Esophagus muscularis mucosa (tissue), 4 donors: ENCODE data around the gene USP15. TPM values are rescaled to one million over a fixed set of nuclear protein-coding genes. Genes with fewer than 3 reads are reported as not detected.

Experiments
- DNase-seq: peaks from one replicate; pipeline ENCODE4 v3.0.0-alpha.2; 2017; ENCODE audit errors: extremely low spot score
- H3K27ac ChIP-seq, 4 donors: fragments of 200-600 bp; sonication (generic); replicated peaks in 1 of 4; 1 replicate in 3 of 4; 2 replicates in 1 of 4; pipeline ENCODE4 v1.5.1; 2016 to 2019; ENCODE audit warnings: mild to moderate bottlenecking in 1 of 4
- H3K27me3 ChIP-seq, 4 donors: fragments of 200-600 bp; sonication (generic); one replicate each; pipeline versions ENCODE4 v1.5.1 to v1.6.0; 2016 to 2019
- H3K36me3 ChIP-seq, 4 donors: fragments of 200-600 bp; sonication (generic); one replicate each; pipeline ENCODE4 v1.5.1; 2016 to 2019
- H3K4me1 ChIP-seq, 4 donors: fragments of 200-600 bp; sonication (generic); one replicate each; pipeline ENCODE4 v1.5.1; 2016 to 2019
- H3K4me3 ChIP-seq, 4 donors: fragments of 200-600 bp; sonication (generic); 1 replicate in 2 of 4; 2 replicates in 2 of 4; pipeline ENCODE4 v1.5.1; 2016 to 2019; ENCODE audit warnings: mild to moderate bottlenecking in 4 of 4, moderate library complexity in 1 of 4
- H3K9me3 ChIP-seq, 4 donors: fragments of 200-600 bp; sonication (generic); 1 replicate in 3 of 4; 2 replicates in 1 of 4; pipeline ENCODE4 v1.5.1; 2016 to 2019
- CTCF ChIP-seq, 3 experiments: fragments of 200-600 bp in 2 of 3; fragments of 450-650 bp in 1 of 3; sonication (generic) in 2 of 3; IDR thresholded peaks; one replicate each; pipeline ENCODE4 v1.5.1; 2017 to 2019; ENCODE audit warnings: antibody characterized with exemption in 3 of 3, mild to moderate bottlenecking in 2 of 3, moderate library complexity in 1 of 3
- EP300 ChIP-seq: sonication (generic); formaldehyde crosslinking; IDR thresholded peaks from one replicate; pipeline ENCODE4 v1.6.1; 2017; ENCODE audit warnings: antibody characterized with exemption
- POLR2A ChIP-seq: fragments of 450-650 bp; IDR thresholded peaks from one replicate; pipeline ENCODE4 v1.6.1; 2017; ENCODE audit warnings: antibody characterized with exemption, moderate library complexity, mild to moderate bottlenecking, low read depth
- POLR2AphosphoS5 ChIP-seq, 2 donors: sonication (generic); formaldehyde crosslinking; IDR thresholded peaks; one replicate each; pipeline ENCODE4 v1.6.1; 2017; ENCODE audit warnings: antibody characterized with exemption in 2 of 2
- WGBS: methylation state at CpG from one replicate; pipeline ENCODE4 v1.1.5; 2018; 5-methylcytosine and 5-hydroxymethylcytosine counted together
- intact Hi-C: fragments of 100-400 bp; cut with DNase I; formaldehyde crosslinking; loops from one replicate; pipeline ENCODE4 v1.15.1; 2023
- total RNA-seq, 4 donors: library from RNA; depleted of rRNA; stranded (reverse); fragments of >200 nt; gene quantifications; one replicate each; pipeline versions ENCODE4 v1.1.0 to v1.2.1, GENCODE V29; 2016

USP15 gene
- total RNA-seq, 4 donors from 2014 or later, result 38.0 to 78.5 (median 49.9) TPM

DNA sequence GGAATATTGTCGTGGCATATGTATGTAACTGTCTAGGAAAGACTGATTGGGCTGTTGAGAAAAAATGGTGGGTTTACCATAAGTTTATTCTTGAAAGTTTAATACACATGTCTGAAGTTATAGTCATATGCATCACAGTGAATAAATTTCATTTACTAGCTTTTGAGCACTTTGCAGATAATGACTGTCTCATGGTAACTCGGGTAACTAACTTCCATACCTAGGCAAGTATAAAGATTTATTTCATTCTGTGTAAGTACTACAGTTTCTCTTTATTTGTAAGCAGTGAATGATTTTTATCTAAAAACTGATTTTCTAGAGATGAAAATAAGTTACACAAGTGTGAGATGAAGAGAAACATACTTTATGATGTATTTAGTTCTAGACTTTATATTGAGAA, 3.0 kb downstream of the USP15 start:
- peaks cover 48 to 74% (median 71%) of the 10 kb centered on the region in 4 donors for H3K4me1 ChIP-seq
- no peaks in the 10 kb centered on the region for H3K27me3 ChIP-seq
- WGBS, result 82% methylated on average over 2 of the region's 2 CpGs
- intact Hi-C loops, result loop anchor here (5.0 to 10.0 kb wide), 2 partner anchors 122 to 204 kb away; partner anchors contain the start of gene MON2
- H3K9me3 ChIP-seq, result no peaks in the 10 kb centered on the region
- no peak for DNase-seq
- TF ChIP-seq CTCF (IDR thresholded peaks at IDR 0.05), result no peak
- no peak for TF ChIP-seq EP300
- TF ChIP-seq POLR2A, result no peak
- H3K27ac ChIP-seq, result no peak overlapping the region
- no peak overlapping the region for H3K4me3 ChIP-seq
- no peaks in the 10 kb centered on the region for H3K36me3 ChIP-seq

DNA sequence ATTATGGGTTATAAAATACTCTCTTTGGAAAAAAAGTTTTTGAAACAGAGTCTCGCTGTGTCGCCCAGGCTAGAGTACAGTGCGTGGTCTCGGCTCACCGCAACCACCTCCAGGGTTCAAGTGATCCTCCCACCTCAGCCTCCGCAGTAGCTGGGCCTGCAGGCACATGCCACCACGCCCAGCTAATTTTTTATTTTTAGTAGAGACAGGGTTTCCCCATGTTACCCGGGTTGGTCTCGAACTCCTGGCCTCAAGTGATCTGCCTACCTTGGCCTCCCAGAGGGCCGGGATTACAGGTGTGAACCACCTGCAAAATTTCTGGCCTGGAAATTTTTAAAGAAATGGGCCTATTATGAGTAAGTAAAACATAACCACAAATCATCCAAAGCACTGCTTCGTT, 3.8 kb downstream of the USP15 start:
- intact Hi-C loops, result loop anchor here (5.0 to 10.0 kb wide), 2 partner anchors 121 to 203 kb away; partner anchors contain the start of gene MON2
- Histone ChIP-seq H3K27ac (no peak overlapping the region), H3K36me3 (no peaks in the 10 kb centered on the region), H3K4me3 (no peak overlapping the region), H3K27me3 (no peaks in the 10 kb centered on the region), H3K9me3 (no peaks in the 10 kb centered on the region), H3K4me1 (peaks cover 49 to 77% (median 73%) of the 10 kb centered on the region in 4 donors)
- DNase-seq, result no peak
- TF ChIP-seq CTCF (IDR thresholded peaks at IDR 0.05), result no peak
- TF ChIP-seq POLR2AphosphoS5 (IDR thresholded peaks at IDR 0.05), result no peak
- TF ChIP-seq EP300, result no peak
- TF ChIP-seq POLR2A, result no peak
- 94% methylated on average over 11 of the region's 11 CpGs for WGBS

DNA sequence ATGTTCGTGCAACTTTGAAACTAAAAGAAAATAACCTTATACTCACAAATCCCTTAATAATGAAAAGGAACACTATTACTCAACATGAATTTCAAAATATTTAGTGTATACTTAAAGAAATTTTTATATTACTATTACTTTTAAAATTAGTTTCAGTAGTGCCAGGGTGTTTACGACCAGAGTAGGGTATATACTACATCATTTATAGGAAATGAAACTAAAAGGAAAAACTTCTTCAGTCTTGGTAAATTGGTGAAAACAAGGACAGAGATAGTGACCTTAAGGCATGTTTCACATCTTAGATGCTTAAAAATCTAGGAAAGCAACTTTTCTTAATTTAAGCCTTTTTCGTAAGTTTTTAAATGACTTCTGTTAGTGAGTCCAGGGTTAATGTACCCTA, 4.5 kb downstream of the USP15 start:
- TF ChIP-seq POLR2AphosphoS5 (IDR thresholded peaks at IDR 0.05) (no peak), EP300 (no peak), CTCF (IDR thresholded peaks at IDR 0.05) (no peak), POLR2A (no peak)
- Histone ChIP-seq H3K9me3 (no peaks in the 10 kb centered on the region), H3K27me3 (no peaks in the 10 kb centered on the region), H3K4me3 (no peak overlapping the region), H3K4me1 (peaks cover 49 to 82% (median 76%) of the 10 kb centered on the region in 4 donors), H3K27ac (no peak overlapping the region), H3K36me3 (no peaks in the 10 kb centered on the region)
- WGBS, result 85% methylated on average over 3 of the region's 3 CpGs
- no peak for DNase-seq
- intact Hi-C loops, result loop anchor here (5.0 to 10.0 kb wide), 2 partner anchors 120 to 203 kb away; partner anchors contain the start of gene MON2

DNA sequence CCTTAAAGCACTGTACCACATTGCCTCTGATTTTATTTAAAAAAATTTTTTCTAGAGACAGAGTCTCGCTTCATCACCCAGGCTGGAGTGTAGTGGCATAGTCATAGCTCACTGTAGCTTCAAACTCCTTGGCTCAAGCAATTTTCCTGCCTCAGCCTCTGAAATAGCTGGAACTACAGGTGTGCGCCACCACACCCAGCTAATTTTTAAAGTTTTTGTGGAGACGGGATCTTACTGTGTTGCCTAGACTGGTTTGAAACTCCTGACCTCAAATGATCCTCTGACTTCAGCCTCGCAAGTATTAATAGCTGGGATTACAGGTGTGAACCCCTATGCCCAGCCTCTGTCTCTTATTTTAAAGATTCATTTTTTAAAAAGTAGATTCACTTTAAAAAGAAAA, 5.3 kb downstream of the USP15 start:
- intact Hi-C loops, result loop anchor here (10.0 kb wide), 1 partner anchor 119 kb away; no protein-coding TSS in a partner anchor
- Histone ChIP-seq H3K4me1 (peaks cover 49 to 89% (median 80%) of the 10 kb centered on the region in 4 donors), H3K9me3 (no peaks in the 10 kb centered on the region), H3K36me3 (no peaks in the 10 kb centered on the region), H3K4me3 (no peak overlapping the region), H3K27ac (no peak overlapping the region), H3K27me3 (no peaks in the 10 kb centered on the region)
- DNase-seq, result no peak
- WGBS, result 86% methylated on average over 4 of the region's 4 CpGs
- no peak for TF ChIP-seq EP300
- no peak for TF ChIP-seq POLR2A
- TF ChIP-seq POLR2AphosphoS5 (IDR thresholded peaks at IDR 0.05), result no peak
- no peak for TF ChIP-seq CTCF (IDR thresholded peaks at IDR 0.05)

- WGBS, result 97% methylated on average over 2 of the region's 2 CpGs
- TF ChIP-seq CTCF (IDR thresholded peaks at IDR 0.05), result no peak
- TF ChIP-seq POLR2A, result no peak
- TF ChIP-seq EP300, result no peak
- no peak for TF ChIP-seq POLR2AphosphoS5 (IDR thresholded peaks at IDR 0.05)
- no peak overlapping the region for H3K27ac ChIP-seq
- H3K9me3 ChIP-seq, result no peaks in the 10 kb centered on the region
- intact Hi-C loops, result loop anchor here (10.0 kb wide), 1 partner anchor 118 kb away; no protein-coding TSS in a partner anchor
- H3K4me1 ChIP-seq, result peaks cover 47 to 91% (median 83%) of the 10 kb centered on the region in 4 donors
- no peak for DNase-seq
- H3K27me3 ChIP-seq, result no peaks in the 10 kb centered on the region
- H3K4me3 ChIP-seq, result no peak overlapping the region
- H3K36me3 ChIP-seq, result no peaks in the 10 kb centered on the region
Observed at GRCh38 chr12:62267026-62267425, 6.8 kb downstream of the USP15 start.
